DOHH2 (cell line): Measurements from ENCODE around the gene SCLY.

Source experiments
- CTCF ChIP-seq: fragments of 200-600 bp; sonication (generic); IDR thresholded peaks from one replicate; pipeline ENCODE4 v1.5.1; 2014; ENCODE audit warnings: antibody characterized with exemption, mild to moderate bottlenecking, low read depth, low read length; ENCODE audit not compliant: poor library complexity, severe bottlenecking
- EZH2phosphoT487 ChIP-seq: fragments of 200-600 bp; sonication (generic); IDR thresholded peaks from 2 replicates; pipeline ENCODE4 v1.6.1; 2017; ENCODE audit warnings: borderline replicate concordance, mild to moderate bottlenecking, antibody characterized with exemption, low read length, moderate library complexity, mixed read lengths

- no peak for TF ChIP-seq CTCF
- no peak for TF ChIP-seq EZH2phosphoT487
Measured at GRCh38 chr2:238024986-238025385, 35.8 kb upstream of the SCLY start.
